SK-N-MC (cell line): ENCODE measurements around the gene RIPPLY3.
A peak's percentile ranks its signal among the peaks of the same experiment; 100 is the strongest.

Experiments used
- EZH2 ChIP-seq: fragments of 200-600 bp; sonication (generic); IDR thresholded peaks from one replicate; pipeline ENCODE4 v1.6.1; 2017; ENCODE audit warnings: antibody characterized with exemption
- FOXP2 ChIP-seq: optimal IDR thresholded peaks from 2 replicates; pipeline ENCODE3; 2011; ENCODE audit warnings: mild to moderate bottlenecking, moderate library complexity; ENCODE audit not compliant: insufficient read depth; ENCODE audit errors: extremely low read length, control extremely low read depth
- POLR2AphosphoS5 ChIP-seq: IDR thresholded peaks from 2 replicates; pipeline ENCODE4 v1.6.1; 2012; ENCODE audit warnings: mild to moderate bottlenecking, low read depth, low read length, borderline replicate concordance

DNA sequence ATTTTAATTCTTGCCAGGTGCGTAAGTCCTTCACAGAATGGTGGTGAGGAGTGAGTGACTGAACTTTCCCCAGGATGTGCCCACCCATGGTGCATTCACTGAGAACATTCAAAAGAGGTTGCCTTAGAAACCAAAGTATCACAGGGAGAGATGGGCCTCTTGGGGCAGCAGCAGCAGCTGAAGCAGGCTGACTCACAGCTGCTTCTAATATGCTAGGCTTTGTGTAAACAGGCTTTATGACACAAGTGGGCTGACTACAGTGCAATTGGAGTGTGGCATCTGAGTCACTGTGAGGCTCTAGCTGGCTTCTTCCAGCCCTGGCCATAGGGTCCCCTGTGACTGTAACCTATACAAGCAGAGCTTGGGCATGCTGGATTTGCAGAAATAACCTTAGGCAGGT, 53.8 kb downstream of the RIPPLY3 start:
- TF ChIP-seq EZH2 (no peak), POLR2AphosphoS5 (no peak), FOXP2 (peak; percentile 100)
